Lower leg skin (tissue), 3 donors: ENCODE data around the gene BPIFB3.

Experiments
- CTCF ChIP-seq, 3 donors: fragments of 450-650 bp; IDR thresholded peaks; one replicate each; pipeline ENCODE4 v1.5.1; 2016; ENCODE audit warnings: antibody characterized with exemption in 3 of 3, mild to moderate bottlenecking in 3 of 3, moderate library complexity in 2 of 3
- POLR2A ChIP-seq, 2 donors: fragments of 450-650 bp; IDR thresholded peaks; one replicate each; pipeline ENCODE4 v1.6.1; 2016 to 2017; ENCODE audit warnings: antibody characterized with exemption in 2 of 2, mild to moderate bottlenecking in 1 of 2, moderate library complexity in 1 of 2

- TF ChIP-seq CTCF (IDR thresholded peaks at IDR 0.05), result no peak
- no peak for TF ChIP-seq POLR2A (IDR thresholded peaks at IDR 0.05)
Measured at GRCh38 chr20:33075281-33075680, 21.6 kb downstream of the BPIFB3 start.
